Gastrocnemius medialis (tissue), 4 donors: ENCODE data around the gene CHST11.

ENCODE experiments used
- POLR2A ChIP-seq, 2 donors: fragments of 450-650 bp; IDR thresholded peaks; one replicate each; pipeline ENCODE4 v1.6.1; 2017; ENCODE audit warnings: antibody characterized with exemption in 2 of 2, mild to moderate bottlenecking in 2 of 2, moderate library complexity in 2 of 2
- TF ChIP-seq, protein P1 (sequence below), 5 experiments: fragments of 450-650 bp in 3 of 5; fragments of 200-600 bp in 2 of 5; sonication (generic) in 2 of 5; IDR thresholded peaks in 4 of 5; conservative IDR thresholded peaks in 1 of 5; 1 replicate in 4 of 5; 2 replicates in 1 of 5; pipeline ENCODE4 v1.5.1; 2016 to 2019; ENCODE audit warnings: antibody characterized with exemption in 5 of 5, mild to moderate bottlenecking in 3 of 5, moderate library complexity in 3 of 5

DNA sequence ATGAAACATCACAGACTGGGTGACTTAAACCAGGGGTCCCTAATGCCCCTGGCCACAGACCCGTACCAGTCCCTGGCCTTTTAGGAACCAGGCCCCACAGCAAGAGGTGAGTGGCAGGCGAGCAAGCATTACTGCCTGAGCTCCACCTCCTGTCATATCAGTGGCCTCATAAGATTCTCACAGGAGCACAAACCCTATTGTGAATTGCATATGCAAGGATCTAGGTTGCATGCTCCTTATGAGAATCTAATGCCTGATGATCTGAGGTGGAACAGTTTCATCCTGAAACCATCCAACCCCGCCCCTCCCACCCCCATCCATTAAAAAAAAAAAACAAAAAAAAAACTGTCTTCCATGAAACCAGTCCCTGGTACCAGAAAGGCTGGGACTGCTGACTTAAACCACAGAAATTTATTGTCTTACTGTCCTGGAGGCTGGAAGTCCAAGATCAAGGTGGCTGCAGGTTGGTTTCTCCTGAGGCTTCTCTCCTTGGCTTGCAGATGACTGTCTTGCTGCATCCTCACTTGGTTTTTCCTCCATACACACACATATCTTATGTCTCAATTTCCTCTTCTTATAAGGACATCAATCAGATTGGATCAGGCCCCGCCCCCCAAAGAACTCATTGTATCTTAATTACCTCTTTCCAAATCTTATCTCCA, 235.9 kb downstream of the CHST11 start:
- TF ChIP-seq, protein P1, sequence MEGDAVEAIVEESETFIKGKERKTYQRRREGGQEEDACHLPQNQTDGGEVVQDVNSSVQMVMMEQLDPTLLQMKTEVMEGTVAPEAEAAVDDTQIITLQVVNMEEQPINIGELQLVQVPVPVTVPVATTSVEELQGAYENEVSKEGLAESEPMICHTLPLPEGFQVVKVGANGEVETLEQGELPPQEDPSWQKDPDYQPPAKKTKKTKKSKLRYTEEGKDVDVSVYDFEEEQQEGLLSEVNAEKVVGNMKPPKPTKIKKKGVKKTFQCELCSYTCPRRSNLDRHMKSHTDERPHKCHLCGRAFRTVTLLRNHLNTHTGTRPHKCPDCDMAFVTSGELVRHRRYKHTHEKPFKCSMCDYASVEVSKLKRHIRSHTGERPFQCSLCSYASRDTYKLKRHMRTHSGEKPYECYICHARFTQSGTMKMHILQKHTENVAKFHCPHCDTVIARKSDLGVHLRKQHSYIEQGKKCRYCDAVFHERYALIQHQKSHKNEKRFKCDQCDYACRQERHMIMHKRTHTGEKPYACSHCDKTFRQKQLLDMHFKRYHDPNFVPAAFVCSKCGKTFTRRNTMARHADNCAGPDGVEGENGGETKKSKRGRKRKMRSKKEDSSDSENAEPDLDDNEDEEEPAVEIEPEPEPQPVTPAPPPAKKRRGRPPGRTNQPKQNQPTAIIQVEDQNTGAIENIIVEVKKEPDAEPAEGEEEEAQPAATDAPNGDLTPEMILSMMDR (IDR thresholded peaks at IDR 0.05 in 4 of 5, conservative IDR thresholded peaks at IDR 0.05 in 1 of 5), result no peak
- TF ChIP-seq POLR2A (IDR thresholded peaks at IDR 0.05), result no peak
